GM23338 (cell line): ENCODE measurements around the gene PDSS1.

Source experiments
- CREB1 ChIP-seq: fragments of 250-450 bp; sonication (Bioruptor Pico); IDR thresholded peaks from 2 replicates; pipeline ENCODE4 v1.5.0; 2020; ENCODE audit warnings: low read depth, mild to moderate bottlenecking, moderate library complexity
- EZH2 ChIP-seq: fragments of 200-600 bp; sonication (generic); IDR thresholded peaks from one replicate; pipeline ENCODE4 v1.8.0; 2017; ENCODE audit warnings: antibody characterized with exemption, mild to moderate bottlenecking, low read depth; ENCODE audit not compliant: unreplicated experiment
- EZH2phosphoT487 ChIP-seq: fragments of 200-600 bp; sonication (generic); IDR thresholded peaks from one replicate; pipeline ENCODE4 v1.8.1; 2018; ENCODE audit warnings: antibody characterized with exemption; ENCODE audit not compliant: unreplicated experiment
- JUNB ChIP-seq: IDR thresholded peaks from one replicate; pipeline ENCODE4 v1.6.1; 2016; ENCODE audit warnings: antibody characterized with exemption; ENCODE audit not compliant: unreplicated experiment
- NANOG ChIP-seq: IDR thresholded peaks from 2 replicates; pipeline ENCODE4 v1.6.1; 2016; ENCODE audit warnings: antibody characterized with exemption, borderline replicate concordance
- POLR2AphosphoS5 ChIP-seq: IDR thresholded peaks from 2 replicates; pipeline ENCODE4 v1.6.1; 2016; ENCODE audit warnings: antibody characterized with exemption, low read depth
- TF ChIP-seq, protein P1 (sequence below), 2 experiments: fragments of 200-600 bp in 1 of 2; sonication (generic) in 1 of 2; conservative IDR thresholded peaks; 2 replicates each; pipeline versions ENCODE4 v1.5.1 to v1.6.1; 2016 to 2017; ENCODE audit warnings: antibody characterized with exemption in 2 of 2, low read depth in 2 of 2, mild to moderate bottlenecking in 2 of 2, moderate library complexity in 1 of 2
- TF ChIP-seq, protein P2 (sequence below): IDR thresholded peaks from 2 replicates; pipeline ENCODE4 v1.6.1; 2016; ENCODE audit warnings: antibody characterized with exemption
- TF ChIP-seq, protein P3 (sequence below): fragments of 250-450 bp; sonication (Bioruptor Pico); IDR thresholded peaks from 2 replicates; pipeline ENCODE4 v1.5.0; 2020; ENCODE audit warnings: mild to moderate bottlenecking, moderate library complexity

DNA sequence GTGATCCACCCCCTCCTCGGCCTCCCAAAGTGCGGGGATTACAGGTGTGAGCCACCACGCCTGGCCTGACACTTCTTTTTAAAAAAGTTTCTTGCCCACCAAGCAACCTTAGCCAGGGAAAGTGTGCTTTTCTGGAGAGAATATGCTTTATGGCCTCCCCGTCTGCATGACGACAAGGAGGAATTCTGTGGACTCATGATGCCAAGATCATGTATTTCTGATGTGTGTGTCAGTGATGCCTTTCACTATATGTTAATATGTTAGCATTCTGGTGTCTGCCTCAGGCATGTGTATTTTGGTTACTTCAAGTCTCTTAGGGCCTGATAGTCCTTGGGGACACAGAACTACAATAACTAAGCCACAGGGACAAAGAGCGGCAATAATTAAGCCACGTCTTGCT is 2.1 kb downstream of the PDSS1 start:
- TF ChIP-seq, protein P1, sequence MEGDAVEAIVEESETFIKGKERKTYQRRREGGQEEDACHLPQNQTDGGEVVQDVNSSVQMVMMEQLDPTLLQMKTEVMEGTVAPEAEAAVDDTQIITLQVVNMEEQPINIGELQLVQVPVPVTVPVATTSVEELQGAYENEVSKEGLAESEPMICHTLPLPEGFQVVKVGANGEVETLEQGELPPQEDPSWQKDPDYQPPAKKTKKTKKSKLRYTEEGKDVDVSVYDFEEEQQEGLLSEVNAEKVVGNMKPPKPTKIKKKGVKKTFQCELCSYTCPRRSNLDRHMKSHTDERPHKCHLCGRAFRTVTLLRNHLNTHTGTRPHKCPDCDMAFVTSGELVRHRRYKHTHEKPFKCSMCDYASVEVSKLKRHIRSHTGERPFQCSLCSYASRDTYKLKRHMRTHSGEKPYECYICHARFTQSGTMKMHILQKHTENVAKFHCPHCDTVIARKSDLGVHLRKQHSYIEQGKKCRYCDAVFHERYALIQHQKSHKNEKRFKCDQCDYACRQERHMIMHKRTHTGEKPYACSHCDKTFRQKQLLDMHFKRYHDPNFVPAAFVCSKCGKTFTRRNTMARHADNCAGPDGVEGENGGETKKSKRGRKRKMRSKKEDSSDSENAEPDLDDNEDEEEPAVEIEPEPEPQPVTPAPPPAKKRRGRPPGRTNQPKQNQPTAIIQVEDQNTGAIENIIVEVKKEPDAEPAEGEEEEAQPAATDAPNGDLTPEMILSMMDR (conservative IDR thresholded peaks at IDR 0.05; ENCODE audit: low read depth in 2 of 2), result no peak
- TF ChIP-seq EZH2, result no peak
- TF ChIP-seq, protein P2, sequence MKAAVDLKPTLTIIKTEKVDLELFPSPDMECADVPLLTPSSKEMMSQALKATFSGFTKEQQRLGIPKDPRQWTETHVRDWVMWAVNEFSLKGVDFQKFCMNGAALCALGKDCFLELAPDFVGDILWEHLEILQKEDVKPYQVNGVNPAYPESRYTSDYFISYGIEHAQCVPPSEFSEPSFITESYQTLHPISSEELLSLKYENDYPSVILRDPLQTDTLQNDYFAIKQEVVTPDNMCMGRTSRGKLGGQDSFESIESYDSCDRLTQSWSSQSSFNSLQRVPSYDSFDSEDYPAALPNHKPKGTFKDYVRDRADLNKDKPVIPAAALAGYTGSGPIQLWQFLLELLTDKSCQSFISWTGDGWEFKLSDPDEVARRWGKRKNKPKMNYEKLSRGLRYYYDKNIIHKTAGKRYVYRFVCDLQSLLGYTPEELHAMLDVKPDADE, result no peak
- no peak for TF ChIP-seq CREB1 (CRISPR knock-in tag)
- TF ChIP-seq POLR2AphosphoS5, result no peak
- TF ChIP-seq JUNB, result no peak
- TF ChIP-seq, protein P3, sequence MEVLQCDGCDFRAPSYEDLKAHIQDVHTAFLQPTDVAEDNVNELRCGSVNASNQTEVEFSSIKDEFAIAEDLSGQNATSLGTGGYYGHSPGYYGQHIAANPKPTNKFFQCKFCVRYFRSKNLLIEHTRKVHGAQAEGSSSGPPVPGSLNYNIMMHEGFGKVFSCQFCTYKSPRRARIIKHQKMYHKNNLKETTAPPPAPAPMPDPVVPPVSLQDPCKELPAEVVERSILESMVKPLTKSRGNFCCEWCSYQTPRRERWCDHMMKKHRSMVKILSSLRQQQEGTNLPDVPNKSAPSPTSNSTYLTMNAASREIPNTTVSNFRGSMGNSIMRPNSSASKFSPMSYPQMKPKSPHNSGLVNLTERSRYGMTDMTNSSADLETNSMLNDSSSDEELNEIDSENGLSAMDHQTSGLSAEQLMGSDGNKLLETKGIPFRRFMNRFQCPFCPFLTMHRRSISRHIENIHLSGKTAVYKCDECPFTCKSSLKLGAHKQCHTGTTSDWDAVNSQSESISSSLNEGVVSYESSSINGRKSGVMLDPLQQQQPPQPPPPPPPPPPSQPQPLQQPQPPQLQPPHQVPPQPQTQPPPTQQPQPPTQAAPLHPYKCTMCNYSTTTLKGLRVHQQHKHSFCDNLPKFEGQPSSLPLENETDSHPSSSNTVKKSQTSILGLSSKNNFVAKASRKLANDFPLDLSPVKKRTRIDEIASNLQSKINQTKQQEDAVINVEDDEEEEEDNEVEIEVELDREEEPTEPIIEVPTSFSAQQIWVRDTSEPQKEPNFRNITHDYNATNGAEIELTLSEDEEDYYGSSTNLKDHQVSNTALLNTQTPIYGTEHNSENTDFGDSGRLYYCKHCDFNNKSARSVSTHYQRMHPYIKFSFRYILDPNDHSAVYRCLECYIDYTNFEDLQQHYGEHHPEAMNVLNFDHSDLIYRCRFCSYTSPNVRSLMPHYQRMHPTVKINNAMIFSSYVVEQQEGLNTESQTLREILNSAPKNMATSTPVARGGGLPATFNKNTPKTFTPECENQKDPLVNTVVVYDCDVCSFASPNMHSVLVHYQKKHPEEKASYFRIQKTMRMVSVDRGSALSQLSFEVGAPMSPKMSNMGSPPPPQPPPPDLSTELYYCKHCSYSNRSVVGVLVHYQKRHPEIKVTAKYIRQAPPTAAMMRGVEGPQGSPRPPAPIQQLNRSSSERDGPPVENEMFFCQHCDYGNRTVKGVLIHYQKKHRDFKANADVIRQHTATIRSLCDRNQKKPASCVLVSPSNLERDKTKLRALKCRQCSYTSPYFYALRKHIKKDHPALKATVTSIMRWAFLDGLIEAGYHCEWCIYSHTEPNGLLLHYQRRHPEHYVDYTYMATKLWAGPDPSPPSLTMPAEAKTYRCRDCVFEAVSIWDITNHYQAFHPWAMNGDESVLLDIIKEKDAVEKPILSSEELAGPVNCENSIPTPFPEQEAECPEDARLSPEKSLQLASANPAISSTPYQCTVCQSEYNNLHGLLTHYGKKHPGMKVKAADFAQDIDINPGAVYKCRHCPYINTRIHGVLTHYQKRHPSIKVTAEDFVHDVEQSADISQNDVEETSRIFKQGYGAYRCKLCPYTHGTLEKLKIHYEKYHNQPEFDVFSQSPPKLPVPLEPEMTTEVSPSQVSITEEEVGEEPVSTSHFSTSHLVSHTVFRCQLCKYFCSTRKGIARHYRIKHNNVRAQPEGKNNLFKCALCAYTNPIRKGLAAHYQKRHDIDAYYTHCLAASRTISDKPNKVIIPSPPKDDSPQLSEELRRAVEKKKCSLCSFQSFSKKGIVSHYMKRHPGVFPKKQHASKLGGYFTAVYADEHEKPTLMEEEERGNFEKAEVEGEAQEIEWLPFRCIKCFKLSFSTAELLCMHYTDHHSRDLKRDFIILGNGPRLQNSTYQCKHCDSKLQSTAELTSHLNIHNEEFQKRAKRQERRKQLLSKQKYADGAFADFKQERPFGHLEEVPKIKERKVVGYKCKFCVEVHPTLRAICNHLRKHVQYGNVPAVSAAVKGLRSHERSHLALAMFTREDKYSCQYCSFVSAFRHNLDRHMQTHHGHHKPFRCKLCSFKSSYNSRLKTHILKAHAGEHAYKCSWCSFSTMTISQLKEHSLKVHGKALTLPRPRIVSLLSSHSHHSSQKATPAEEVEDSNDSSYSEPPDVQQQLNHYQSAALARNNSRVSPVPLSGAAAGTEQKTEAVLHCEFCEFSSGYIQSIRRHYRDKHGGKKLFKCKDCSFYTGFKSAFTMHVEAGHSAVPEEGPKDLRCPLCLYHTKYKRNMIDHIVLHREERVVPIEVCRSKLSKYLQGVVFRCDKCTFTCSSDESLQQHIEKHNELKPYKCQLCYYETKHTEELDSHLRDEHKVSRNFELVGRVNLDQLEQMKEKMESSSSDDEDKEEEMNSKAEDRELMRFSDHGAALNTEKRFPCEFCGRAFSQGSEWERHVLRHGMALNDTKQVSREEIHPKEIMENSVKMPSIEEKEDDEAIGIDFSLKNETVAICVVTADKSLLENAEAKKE, result no peak
- no peak for TF ChIP-seq EZH2phosphoT487
- TF ChIP-seq NANOG, result no peak
